Activated CD8-positive, alpha-beta memory T cell treated with anti-CD3 and anti-CD28 coated beads, Interleukin-2, amount 50 U/mL, for 4 hours (primary cell): Measurements from ENCODE around the gene ARF3.
"Not testable (repeated sequence)": the region's sequence is repeated elsewhere in the genome, so short reads cannot be mapped to it uniquely, and the experiment has no call there.

ENCODE experiments used
- DNase-seq: peaks from one replicate; pipeline ENCODE4 v3.0.0-alpha.2; 2020

The ARF3 gene

DNA sequence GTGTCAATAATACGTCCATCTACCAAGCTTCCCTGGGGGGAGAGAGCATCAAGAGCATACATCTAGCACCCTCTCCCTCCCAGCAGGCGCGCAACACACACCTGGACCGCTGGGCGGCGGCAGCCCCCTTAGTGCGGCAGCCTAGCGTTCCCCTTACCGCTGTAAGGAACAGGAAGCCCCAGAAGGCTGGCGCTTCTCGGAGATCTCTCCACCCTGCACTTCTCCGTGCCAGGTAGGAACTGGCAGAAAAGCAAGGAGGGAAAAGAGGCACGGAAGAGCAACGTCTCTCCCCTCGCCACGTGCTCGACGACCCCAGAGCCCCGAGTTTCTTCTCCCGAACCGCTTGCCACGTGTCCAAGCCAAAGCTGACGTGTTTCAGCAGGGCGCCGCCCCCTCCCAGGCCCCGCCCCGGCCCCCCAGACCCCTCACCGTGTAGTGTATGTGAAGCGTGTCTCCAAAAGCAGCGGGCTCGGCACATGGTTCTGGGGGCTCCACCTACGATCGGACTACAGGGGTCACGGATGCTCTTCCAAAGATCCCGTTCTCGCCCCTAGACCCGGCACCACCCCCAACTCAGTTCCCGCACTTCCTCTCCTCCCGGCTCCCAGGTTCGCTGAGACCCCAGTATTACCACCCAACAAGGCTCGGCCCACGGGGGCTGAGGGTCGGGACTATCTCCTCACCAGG, 32.5 kb downstream of the ARF3 start:
- DNase-seq = peak; percentile 83

DNA sequence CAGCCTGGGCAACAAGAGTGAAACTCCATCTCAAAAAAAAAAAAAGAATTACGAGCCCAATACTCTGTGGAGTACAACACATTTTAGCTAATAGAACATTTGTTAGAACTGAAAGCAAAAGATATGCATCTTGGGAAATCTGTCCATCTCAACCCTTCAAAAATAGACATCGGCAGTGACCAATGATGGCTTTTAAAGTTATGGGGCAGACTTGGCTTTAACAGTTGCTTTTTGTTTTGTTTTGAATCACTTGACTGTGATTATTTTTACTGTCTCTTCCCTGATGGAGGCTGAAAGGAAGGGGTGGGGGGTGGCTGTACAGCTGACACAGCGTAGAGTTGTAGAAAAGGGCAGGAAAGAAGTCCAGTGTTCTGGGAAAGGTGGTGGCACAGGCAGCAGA, 34.2 kb downstream of the ARF3 start:
- DNase-seq = no peak

DNA sequence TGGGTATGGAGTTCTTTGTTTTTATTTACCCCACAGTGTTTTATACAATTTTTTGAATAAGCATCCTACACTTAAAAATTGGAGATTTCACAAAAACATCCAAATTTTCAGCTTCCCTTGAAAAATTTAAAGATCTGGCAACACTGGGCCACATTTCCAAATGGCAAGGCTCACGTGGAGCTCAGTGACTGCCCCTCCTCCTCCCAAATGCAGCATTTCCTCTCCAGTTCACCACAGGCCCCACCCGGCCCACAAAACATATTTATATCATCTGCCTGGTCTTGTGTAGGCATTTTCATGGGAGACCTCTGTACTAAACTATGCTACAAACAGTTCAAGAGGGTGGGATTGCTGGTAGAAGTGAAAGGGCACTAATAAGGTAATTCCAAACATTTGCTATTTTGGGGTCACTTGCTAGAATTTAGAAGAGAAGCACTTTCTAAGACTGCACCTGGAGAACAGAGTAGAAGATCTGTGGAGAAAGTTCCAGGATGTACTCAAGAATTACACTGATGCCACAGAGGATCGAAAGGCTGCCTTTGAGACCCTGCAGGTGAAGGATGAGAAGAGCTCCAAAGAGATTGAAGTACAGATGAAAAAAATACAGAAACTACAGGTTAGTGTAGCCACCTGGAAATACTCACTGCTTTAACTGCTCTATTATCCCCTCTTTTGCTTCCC, 39.3 kb downstream of the ARF3 start:
- DNase-seq = peak; percentile 53

DNA sequence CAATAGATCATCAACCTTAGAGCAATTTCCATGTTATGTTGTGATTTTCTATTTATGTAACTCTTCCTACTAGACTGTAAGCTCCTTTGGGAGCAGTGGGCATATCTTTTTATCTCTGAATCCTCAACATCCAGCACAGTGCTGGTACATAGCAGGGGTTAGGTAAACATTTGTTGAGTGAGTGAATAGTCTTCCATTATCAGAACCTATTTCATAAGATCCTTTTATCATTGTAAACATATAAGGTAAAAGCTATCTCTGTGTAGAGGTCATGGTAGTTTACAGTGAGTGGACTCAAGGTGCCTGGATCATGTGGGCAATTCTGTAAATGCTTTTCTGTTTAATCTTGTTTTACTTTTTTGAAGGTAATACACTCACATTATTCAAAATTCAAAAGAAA, 47.1 kb downstream of the ARF3 start:
- DNase-seq = no peak

DNA sequence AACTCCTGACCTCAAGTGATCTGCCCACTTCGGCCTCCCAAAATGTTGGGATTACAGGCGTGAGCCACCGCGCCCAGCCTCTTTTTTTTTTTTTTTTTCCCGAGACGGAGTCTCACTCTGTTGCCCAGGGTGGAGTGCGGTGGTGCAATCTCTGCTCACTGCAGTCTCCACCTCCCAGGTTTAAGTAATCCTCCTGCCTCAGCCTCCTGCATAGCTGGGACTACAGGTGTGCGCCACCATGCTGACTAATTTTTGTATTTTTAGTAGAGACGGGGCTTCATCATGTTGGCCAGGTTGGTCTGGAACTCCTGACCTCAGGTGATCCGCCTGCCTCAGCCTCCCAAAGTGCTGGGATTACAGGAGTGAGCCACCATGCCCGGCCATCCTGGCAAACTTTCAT, 47.6 kb downstream of the ARF3 start:
- DNase-seq = not testable (repeated sequence)

DNA sequence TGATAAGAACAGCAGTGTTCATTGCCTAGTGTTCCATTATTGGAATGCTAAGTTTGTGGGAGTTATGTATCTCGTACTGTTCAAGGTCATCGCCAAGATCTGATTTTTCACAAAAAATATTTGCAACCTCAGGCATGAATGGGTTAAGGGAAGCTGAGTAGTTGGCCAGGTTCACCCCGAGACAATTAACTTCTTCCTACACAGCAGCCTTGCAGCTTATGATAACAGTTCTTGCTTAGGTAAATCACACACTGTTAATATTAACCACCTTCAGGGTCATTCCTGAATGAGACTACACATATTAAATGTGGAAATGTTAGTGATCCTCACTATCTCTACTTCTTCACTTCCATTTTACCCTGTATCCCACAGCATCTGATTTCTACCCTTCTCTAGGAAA, 50.0 kb downstream of the ARF3 start:
- DNase-seq = no peak

DNA sequence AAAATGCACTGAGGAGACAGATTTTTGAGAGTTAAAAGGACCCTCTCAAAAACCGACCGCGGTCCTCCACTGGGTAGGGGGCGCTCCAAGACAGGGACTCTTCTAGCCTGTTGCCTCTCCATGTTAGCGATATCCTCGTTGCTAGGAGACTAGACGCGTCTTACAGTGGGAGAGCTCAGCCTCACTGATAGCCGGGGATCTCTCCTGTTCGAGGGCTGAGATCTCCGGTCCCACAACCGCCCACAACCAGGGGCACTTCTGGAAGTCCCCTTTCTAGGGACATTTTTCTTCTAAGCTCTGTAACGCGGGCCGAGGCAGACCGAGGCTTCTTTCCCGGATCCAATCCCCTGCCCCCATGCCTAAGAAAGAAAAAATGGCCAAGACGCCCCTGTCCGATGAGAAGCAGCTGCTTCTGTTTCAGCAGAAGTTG, 53.3 kb downstream of the ARF3 start:
- peak; percentile 85 for DNase-seq

DNA sequence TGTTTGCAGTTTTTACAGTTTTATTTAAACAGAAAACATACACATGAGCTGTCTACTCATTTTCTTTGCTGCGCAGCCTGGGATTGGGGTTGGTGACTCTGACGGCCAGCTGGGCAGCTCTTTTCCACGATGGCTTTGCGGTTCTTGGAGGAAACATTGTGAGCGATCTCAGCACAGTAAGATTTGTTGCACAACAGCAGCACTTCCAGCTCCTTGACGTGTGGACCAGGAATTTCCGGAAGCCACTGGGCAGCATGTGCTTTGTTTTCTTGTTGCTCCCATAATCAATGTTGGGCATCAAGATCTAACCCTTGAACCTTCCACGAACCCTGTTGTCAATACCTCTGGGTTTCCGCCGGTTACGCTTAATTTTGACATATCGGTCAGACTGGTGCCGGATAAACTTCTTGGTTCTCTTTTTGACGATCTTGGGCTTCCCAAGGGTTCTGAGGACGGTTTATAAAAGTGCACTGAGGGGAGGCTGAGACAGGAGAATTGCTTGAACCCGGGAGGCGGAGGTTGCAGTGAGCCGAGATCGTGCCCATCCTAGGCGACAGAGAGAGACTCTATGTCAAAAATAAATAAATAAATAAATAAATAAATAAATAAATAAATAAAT, 53.8 kb downstream of the ARF3 start:
- DNase-seq = no peak

DNA sequence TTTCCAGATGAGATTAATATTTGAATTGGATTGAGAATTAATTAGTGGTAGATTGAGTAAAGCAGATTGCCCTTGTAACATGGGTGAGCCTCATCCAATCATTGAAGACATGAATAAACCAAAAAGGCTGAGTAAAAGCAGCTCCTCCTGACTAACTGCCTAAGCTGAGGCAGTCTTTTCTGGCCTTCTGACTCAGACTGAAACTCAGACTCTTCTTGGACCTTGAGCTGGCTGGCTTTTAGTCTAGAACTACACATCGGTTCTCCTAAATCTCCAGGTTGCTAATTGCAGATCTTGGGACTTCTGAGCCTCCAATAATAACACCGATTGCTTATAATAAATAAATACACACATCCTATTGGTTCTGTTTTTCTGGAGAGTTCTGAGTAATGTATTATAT, 56.0 kb downstream of the ARF3 start:
- DNase-seq = no peak

DNA sequence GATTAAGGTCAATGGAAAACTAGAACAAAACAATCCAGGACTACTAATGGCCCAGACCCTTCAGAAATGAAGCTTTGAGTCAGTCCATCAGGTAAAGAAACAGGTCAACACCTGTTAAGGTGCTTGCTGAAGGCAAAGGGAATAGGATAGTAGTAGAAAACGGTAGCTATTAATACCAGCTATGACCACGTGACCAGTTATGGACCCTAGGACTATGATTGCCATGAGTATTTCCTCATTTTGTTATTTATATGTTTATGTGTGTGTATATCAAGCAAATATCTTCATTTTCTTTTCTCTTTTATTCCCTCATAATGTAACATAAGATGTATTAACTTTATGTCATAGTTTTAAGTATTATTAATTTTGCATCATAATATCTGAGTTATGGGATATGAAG, 57.6 kb downstream of the ARF3 start:
- no peak for DNase-seq

DNA sequence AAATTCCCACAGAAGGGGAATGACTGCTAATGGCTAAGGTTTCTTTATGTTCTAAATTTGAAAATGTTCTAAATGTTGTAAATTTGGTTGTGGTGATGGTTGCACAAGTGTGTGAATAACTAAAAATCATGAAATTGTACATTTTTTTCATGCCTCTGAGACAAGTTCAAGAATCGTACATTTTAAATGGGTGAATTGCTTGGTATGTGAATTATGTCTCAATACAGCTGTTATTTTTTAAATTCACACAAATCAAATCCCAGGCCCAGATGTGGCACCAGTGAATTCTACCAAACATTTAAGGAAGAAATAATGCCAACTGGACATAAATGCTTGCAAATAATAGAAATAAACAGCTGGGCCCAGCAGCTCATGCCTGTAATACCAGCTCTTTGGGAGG, 63.0 kb downstream of the ARF3 start:
- DNase-seq = no peak

DNA sequence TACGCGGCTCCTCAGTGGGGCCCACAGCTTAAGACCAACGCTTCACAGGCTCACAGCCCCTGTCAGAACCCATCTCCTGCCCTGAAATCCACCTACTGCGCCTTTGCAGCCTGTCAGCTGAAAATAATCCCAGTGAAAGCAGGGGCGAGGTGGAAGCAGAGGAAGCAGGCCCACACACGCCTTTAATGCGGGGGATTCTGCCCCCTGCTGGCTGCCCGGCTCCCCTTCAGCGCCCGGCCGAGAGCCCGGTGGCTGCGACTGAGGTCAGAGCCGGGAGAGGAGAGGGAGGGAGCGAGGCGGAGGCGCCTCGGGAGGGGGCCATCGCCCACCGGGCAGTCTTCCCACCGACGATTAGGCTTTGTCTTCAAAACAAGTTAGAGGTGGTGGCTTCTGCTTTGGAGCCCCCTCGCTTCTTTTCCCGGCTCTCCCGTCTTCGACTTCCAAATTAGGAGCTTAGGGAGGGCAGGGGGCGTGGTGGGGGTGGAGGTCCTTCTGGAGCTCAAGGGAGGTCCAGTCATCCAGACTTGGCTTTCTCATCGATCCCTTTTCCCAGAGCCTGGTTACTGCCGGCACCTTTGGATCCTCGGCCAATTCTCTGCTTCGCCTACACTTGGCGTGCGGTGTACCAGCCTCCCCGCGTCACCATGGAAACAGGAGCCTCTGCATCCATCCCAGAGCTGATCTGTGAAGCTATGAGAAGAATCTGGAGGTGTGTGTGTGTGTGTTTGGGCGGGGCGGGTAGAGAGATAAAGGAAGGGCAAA, 66.4 kb downstream of the ARF3 start:
- peak; percentile 74 for DNase-seq

DNA sequence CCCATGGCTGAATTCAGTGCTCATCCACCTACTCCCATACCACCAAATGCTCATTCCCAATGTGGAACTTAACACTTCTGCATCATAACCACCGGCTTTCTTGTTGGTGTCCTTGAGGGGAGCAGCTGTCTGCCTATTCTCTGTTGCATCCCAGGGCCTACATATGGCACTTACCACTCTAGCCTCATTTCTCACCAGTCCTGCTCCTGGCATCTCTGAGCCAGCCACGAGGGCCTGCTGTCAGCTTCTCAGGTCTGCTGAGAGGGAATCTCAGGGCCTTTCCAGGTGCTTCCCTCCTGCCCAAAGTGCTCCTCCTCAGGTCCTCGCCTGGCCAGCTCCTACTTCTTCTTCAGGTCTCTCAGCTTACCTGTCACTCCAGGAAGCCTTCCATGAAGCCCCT, 67.6 kb downstream of the ARF3 start:
- DNase-seq = no peak
